Smooth muscle cell of the brain vasculature (primary cell): Measurements from ENCODE around the gene TCERG1L.
"Not testable (repeated sequence)": the region's sequence is repeated elsewhere in the genome, so short reads cannot be mapped to it uniquely, and the experiment has no call there.

Source experiments
- DNase-seq: peaks from one replicate; pipeline ENCODE4 v3.0.0-alpha.2; 2012; ENCODE audit warnings: low read depth, low spot score

The TCERG1L gene, protein sequence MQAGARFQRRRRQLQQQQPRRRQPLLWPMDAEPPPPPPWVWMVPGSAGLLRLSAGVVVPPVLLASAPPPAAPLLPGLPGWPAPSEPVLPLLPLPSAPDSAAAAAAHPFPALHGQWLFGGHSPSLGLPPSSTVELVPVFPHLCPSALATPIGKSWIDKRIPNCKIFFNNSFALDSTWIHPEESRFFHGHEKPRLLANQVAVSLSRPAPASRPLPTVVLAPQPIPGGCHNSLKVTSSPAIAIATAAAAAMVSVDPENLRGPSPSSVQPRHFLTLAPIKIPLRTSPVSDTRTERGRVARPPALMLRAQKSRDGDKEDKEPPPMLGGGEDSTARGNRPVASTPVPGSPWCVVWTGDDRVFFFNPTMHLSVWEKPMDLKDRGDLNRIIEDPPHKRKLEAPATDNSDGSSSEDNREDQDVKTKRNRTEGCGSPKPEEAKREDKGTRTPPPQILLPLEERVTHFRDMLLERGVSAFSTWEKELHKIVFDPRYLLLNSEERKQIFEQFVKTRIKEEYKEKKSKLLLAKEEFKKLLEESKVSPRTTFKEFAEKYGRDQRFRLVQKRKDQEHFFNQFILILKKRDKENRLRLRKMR

GRCh38 chr10:131311661-131312477, at the start of gene TCERG1L:
Gene TCERG1L (minus strand): TSS chr10:131311721. CDS start chr10:131311635, 86 bp downstream.
- no peak for DNase-seq

DNA sequence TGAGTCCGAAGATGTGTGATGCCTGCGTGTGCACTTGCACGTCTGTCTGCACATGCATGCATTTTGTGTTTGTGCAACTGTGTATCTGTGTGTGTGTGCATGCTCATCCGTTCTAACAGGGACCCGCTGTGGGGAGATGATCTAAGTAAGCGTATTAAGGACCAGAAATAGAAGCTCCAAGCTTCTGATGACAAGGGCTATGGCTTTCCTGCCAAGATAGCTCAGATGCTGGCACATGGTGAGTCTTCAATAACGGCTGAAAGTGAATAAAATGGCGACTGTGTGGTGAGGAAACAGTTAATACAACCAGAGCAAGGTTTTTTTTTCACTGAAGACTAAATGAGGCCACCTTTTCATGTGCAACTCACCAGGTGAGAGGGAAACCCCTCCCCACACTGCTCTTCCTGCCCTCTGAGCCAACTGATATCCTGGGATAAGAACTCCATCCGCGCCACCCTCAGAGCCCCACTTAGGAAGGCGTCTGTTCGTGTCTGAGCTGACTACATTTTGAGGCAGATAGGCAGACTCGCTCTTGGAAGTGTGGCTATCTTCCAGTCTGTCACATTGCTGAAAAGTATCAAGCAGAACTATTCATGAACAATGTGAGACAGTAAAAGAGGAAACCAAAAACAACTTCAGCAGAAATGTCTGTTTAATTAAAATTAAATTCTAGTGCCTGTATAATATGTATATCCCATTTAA, 47.4 kb upstream of the TCERG1L start:
- no peak for DNase-seq

GRCh38 chr10:131356442-131356841, 44.9 kb upstream of the TCERG1L start:
- no peak for DNase-seq

DNA sequence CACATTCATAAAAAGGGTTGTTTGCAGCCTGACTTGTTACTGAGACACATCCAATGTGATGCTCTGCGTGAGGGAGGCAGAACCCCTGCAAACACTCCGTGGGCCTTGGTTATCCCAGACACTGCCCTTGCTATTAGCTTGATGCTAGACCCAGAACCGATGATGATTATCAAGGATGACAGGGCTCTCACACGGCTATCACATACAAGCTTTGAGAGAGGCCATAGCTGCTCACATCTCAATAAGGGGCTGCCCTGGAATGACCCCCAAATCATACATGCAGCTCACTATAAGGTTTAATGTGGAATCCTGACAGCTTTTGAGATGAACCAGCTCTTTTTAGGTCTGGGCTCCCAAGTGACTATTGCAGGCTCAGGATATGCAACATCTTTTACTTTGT, 44.4 kb upstream of the TCERG1L start:
- no peak for DNase-seq

- DNase-seq, result no peak
These were observed 43.5 kb upstream of the TCERG1L start for GRCh38 chr10:131355056-131355455.

- no peak for DNase-seq
These were observed 42.9 kb upstream of the TCERG1L start for GRCh38 chr10:131354380-131354779.

DNA sequence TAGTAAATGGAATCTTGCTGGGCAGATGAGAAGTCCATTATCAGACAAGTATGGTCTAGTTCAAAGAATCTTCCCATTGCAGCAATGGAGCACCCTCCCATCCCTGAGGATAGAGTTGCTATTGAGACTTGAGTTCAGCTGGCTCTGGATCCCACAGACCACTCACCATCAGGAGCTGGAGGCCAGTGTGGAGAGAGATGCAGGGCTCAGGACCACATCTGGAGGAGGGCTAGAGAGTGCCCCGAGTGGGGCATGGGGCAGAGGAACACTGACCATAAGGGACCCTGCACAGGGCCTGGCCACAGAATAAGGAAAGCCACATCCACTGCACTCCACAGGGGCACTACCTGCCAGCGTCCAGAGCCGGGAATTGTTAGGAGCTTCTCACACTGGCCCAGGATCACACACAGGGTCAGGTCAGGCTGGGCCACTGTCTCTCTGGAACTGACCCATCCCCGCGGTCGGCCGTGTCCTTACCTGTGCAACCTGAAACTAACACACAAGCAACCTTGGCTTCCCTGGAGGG, 41.3 kb upstream of the TCERG1L start:
- no peak for DNase-seq

DNA sequence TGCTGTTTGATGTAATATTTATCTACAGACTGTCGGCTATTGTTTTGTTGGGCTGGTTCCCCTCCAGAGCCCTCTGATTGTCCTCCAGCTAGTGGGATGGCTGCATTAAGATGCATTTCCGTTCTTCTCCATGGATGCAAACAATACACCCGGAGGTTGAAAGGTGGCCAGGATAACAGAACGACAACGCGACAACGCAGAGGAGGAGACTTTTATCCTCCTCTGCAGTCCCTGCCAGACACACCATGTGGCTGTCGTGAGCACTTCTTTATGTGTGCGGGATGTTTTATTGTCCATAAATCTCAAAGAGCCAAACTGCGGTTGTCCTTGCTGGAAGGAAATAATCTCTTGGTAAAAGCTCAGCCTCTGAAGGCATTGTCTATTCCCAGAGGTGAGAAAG, 39.1 kb upstream of the TCERG1L start:
- no peak for DNase-seq

- no peak for DNase-seq
These were observed 38.7 kb upstream of the TCERG1L start for GRCh38 chr10:131350245-131350644.

GRCh38 chr10:131346456-131346855, 34.9 kb upstream of the TCERG1L start:
- DNase-seq, result no peak

- DNase-seq, result no peak
These were observed 34.2 kb upstream of the TCERG1L start for GRCh38 chr10:131345691-131346090.

GRCh38 chr10:131344747-131345146, 33.2 kb upstream of the TCERG1L start:
- DNase-seq, result no peak

DNA sequence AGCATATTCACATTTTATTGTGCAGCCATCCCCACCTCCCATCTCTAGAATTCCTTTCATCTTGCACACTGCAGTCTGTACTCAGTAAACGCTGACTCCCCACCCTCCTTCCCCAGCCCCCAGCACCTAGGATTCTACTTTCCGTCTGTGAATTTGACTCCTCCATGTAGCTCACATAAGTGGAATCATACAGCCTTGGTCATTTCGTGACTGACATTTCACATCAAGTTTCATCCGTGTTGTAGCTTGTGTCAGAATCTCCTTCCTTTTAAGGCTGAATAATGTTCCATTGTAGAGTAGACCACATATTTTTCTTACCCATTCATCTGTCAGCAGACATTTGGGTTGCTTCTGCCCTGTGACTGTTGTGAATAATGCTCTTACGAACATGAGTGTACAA, 26.2 kb upstream of the TCERG1L start:
- DNase-seq, result no peak

DNA sequence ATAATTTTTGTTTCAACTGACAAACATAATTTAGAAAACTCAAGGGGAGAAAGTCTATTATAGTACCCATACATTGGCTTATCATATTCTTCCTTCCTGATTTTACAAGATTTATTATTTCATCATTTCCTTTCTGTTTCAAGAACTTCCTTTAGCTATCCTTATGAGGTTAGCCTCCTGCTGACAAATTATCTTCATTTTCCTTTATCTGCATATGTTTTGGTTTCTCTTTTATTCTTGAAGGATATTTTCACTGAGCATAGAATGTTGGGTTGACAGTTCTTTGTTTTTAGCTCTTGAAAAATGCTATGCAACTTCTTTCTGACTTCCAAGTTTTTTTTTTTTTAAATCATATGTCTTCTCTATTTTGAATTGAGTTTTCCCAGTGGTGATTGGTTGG, 21.3 kb upstream of the TCERG1L start:
- no peak for DNase-seq

GRCh38 chr10:131323880-131324279, 12.4 kb upstream of the TCERG1L start:
- no peak for DNase-seq

- DNase-seq, result no peak
These were observed 11.5 kb upstream of the TCERG1L start for GRCh38 chr10:131323025-131323424.

DNA sequence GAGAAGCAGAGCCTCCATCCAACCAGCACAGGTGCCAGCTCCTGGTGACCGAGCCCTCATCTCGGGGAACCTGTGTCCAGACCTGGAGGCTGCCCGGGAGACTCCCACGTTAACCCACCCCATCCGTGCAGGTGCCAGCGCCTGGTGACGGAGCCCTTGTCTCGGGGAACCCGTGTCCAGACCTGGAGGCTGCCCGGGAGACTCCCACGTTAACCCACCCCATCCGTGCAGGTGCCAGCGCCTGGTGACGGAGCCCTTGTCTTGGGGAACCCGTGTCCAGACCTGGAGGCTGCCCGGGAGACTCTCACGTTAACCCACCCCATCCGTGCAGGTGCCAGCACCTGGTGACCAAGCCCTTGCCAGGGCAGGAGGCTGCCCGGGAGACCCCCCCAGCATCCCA, 11.1 kb upstream of the TCERG1L start:
- not testable (repeated sequence) for DNase-seq

DNA sequence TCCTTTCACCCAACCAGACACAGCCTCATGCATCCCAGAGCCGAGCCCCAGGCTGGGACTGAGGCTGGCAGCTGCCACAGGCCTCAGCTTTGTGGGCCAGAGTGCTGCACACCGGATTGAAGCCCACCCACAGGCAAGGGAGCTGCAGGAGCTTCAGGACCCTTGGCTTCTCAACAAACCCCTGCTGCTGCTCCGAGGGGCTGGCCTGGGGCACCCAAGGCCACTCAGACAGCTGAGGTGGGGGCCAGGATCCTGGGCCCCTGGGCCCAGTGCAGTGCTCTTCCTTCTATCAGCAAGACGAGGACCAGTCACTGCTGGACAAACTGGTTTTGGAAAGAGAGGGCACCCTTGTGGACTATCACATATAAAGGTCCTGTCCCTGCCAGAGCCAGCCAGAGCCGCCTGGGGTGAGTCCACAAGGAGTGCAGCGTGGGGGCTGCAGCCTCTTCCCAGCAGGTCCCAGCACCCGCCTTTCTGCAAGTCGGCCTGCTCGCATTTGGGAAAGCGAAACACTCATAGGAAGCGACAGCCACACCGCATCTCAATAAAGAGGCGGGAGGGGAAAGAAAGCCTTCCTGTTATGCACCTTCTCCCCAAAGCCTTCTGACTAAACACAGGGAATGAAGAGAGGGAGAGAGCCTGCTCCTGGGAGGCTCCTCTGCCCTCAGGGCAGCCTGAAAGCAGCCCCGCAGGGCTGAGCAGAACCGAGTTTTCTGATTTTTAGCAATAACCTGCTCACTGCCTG, 9.5 kb upstream of the TCERG1L start:
- no peak for DNase-seq

GRCh38 chr10:131318814-131319213, 7.3 kb upstream of the TCERG1L start:
- no peak for DNase-seq

- no peak for DNase-seq
These were observed 6.8 kb upstream of the TCERG1L start for GRCh38 chr10:131318291-131318690.
